Kidney capillary endothelial cell (primary cell): Measurements from ENCODE around the gene CAMSAP3.
"Not testable (repeated sequence)": the region's sequence is repeated elsewhere in the genome, so short reads cannot be mapped to it uniquely, and the experiment has no call there.

ENCODE experiments used
- DNase-seq: peaks from one replicate; pipeline ENCODE4 v3.0.0-alpha.2; 2018; ENCODE audit warnings: low spot score

The CAMSAP3 gene

DNA sequence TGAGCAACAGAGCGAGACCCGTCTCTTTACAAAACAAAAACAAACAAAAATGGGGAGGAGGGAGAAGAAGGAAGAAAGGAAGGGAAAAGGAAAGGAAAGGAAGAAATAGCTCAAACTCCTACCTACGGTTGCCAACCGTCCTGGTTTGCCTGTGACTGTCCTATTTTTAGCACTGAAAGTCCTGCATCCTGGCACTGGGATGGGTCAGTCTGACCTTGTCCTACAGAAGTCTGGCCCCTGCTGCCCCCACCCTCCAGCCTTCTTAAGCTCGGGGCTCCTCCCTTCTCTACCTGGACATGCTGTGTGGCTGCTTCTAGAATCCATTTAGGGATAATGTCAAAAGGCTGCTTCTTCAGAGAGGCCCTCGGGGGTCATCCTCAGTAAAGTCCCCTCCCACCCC lies 40.0 kb downstream of the CAMSAP3 start:
- DNase-seq = no peak

DNA sequence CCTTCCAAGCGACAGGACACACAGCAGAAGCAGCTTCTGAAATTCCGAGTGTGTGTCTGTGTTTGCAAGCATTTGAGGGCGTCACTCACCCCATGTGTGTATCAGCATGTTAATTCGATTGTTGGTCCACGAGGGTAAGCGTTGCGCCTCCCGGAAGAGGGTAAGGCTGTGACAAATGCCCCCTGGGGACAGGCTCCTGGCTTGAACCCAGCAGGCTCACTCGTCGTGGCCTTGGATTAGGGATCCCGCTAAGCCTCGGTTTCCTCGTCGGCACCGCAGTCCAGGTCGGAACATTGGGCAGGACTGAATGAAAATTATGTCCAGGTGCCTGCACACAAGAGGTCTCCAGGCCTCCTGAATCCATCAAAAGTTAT lies 40.6 kb downstream of the CAMSAP3 start:
- DNase-seq = no peak

GRCh38 chr19:7636691-7637373 lies 41.2 kb downstream of the CAMSAP3 start, which contains the start of gene STXBP2:
Gene STXBP2, plus strand, starts transcription at chr19:7637110. Its CDS starts 40 bp downstream, at chr19:7637150.
- DNase-seq = no peak

DNA sequence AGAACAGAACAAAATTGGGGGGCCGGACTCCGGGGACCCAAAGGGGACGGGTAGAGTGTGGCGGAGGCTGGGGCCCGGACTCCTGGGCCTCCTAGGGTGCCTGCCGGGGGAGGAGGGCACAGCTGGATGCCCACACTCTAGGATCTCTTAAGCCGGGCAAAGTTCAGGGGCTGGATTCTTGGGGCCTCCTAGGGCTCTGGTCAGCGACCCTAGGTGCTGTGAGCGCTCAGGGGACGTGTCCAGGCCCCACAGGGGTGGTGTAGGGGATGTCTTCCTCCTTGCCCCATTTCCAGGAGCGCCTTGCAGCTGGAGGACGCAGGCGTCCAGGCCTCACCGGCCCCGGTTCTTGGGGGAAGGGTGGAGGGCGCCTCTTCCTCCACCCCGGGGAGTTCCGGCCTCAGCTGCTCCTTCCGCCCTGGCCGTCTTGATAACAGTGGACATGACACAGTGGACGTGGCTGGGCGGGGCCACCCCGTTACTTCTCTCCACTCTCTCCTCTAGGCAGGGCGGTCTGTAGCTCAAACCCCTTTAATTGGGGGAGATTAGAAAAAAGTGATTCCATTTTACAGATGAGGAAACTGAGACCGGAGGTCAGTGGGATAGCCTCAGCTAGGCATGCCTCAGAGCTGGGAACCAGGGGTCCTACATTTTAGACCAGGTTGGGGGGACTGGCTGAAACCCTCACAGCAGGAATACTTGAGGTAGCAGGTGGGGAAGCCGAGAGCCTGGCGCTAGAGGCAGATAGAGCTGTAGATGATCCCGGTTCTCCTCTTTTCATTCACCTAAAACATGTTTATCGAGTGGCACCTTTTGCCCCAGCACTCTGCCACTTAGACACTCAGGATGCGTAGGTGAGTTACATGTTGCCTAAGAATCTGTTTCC lies 42.0 kb downstream of the CAMSAP3 start:
- DNase-seq = no peak

GRCh38 chr19:7638802-7639465 lies 43.3 kb downstream of the CAMSAP3 start:
- DNase-seq = no peak

GRCh38 chr19:7639863-7640348 lies 44.2 kb downstream of the CAMSAP3 start:
- DNase-seq = no peak

DNA sequence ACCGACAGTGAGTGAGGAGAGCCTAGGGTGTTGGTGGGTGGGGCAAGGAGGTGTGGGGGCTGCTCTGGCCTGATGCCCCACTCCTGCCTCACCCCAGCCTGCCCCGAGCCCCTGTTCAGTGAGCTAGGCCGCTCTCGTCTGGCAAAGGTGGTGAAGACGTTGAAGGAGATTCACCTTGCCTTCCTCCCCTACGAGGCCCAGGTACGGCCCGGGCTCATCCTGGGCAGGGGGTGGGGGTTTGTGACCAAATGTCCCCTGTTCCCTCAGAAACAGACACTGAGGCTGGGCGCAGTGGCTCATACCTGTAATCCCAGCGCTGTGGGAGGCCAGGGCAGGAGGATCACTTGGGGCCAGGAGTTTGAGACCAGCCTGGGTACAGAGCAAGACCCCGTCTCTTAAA lies 45.1 kb downstream of the CAMSAP3 start:
- DNase-seq = no peak

GRCh38 chr19:7641290-7642276 lies 45.9 kb downstream of the CAMSAP3 start:
- no peak for DNase-seq

GRCh38 chr19:7642295-7643030 lies 46.8 kb downstream of the CAMSAP3 start:
- no peak for DNase-seq

- no peak for DNase-seq
Observed at GRCh38 chr19:7643031-7643415, 47.4 kb downstream of the CAMSAP3 start.

- DNase-seq = not testable (repeated sequence)
Observed at GRCh38 chr19:7643629-7644549, 48.2 kb downstream of the CAMSAP3 start.

GRCh38 chr19:7644550-7644877 lies 48.9 kb downstream of the CAMSAP3 start:
- no peak for DNase-seq

GRCh38 chr19:7645163-7645562 lies 49.5 kb downstream of the CAMSAP3 start:
- no peak for DNase-seq

- no peak for DNase-seq
Observed at GRCh38 chr19:7645656-7646425, 50.2 kb downstream of the CAMSAP3 start.

- no peak for DNase-seq
Observed at GRCh38 chr19:7646426-7646700, 50.7 kb downstream of the CAMSAP3 start.

DNA sequence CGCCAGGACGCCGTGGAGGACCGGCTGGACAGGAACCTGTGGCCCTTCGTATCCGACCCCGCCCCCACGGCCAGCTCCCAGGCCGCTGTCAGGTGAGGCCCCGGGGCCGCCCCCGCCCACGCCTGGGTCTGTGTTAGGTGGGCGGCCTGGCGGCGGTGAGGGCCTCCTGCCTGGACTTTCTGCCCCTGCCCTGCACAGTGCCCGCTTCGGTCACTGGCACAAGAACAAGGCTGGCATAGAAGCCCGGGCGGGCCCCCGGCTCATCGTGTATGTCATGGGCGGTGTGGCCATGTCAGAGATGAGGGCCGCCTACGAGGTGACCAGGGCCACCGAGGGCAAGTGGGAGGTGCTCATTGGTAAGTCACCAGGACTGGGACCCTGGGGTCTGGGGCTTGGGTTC lies 51.5 kb downstream of the CAMSAP3 start:
- no peak for DNase-seq

DNA sequence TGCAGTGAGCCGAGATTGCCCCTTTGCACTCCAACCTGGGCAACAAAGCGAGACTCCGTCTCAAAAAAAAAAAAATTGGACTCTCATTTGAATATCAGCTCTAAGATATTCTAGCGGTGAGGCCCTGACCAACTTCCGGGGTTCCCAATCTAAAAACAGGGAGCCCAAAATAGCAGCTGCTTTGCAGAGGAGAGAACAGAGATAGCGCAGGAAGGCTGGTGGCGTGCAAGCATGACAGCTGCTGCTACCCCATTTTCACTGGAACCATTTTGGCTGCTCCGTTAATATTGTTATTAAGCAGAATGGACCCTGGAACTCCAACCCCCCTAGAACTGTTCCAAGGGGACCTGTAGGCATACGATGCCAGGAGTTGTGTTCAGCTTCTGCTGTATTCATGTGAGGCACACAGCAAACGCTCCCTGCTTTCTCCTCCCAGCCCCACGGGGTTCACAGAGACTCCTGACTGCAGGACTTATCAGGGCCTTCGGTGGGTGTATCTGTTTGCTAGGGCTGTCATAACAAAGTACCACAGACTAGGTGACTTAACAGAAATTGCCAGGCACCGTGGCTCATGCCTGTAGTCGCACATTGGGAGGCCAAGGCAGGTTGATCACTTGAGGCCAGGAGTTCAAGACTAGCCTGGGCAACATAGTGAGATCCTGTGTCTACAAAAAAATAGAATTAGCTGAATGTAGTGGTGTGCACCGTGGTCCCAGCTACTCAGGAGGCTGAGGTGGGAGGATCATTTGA lies 52.8 kb downstream of the CAMSAP3 start:
- DNase-seq = no peak

DNA sequence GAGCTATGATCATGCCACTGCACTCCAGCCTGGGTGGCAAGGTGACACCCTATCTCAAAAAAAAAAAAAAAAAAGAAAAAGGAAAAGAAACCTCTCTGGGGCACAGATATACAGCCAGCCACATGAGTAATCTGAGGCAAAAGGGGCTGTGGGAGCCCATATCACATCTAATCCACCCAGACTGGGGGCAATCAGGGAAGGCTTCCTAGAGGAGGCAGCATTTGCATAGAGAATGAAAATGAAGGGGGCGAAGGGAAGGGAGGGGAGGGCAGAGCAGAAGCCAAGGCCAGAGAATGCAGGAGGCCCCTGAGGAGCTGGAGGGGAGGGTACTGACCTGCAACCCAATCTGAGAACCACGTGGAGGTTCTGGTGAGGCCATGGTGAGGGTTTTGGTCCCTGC lies 54.5 kb downstream of the CAMSAP3 start:
- no peak for DNase-seq
